Keratinocyte (primary cell): ENCODE data around the gene PARM1. TPM values are rescaled to one million over a fixed set of nuclear protein-coding genes. Genes with fewer than 3 reads are reported as not detected.

Experiments
- DNase-seq: peaks from one replicate; pipeline ENCODE4 v3.0.0-alpha.2; 2011; ENCODE audit warnings: low read depth, missing footprints, low spot score
- FAIRE-seq: peaks from 2 replicates; lab custom pipeline; 2011; peaks lifted over from hg19 to GRCh38; lab: Jason Lieb, UNC
- H2AFZ ChIP-seq: 2 replicates; pipeline ENCODE4 v1.6.0; 2012; ENCODE audit warnings: low read length, control low read depth, inconsistent platforms; ENCODE audit not compliant: control insufficient read depth
- H3K27ac ChIP-seq: 2 replicates; pipeline ENCODE4 v1.5.1; 2011; ENCODE audit warnings: low read length; ENCODE audit not compliant: control insufficient read depth, insufficient read depth
- H3K27me3 ChIP-seq: 3 replicates; pipeline ENCODE4 v1.6.0; 2011; ENCODE audit warnings: low read length; ENCODE audit not compliant: control insufficient read depth, insufficient read depth; ENCODE audit errors: extremely low read depth
- H3K36me3 ChIP-seq, 2 experiments: 2 replicates in 1 of 2; 3 replicates in 1 of 2; pipeline ENCODE4 v1.5.1; 2011; ENCODE audit warnings: low read length in 2 of 2, mild to moderate bottlenecking in 1 of 2; ENCODE audit not compliant: control insufficient read depth in 2 of 2, insufficient read depth in 2 of 2; ENCODE audit errors: extremely low read depth in 1 of 2
- H3K4me1 ChIP-seq: 3 replicates; pipeline ENCODE4 v1.5.1; 2011; ENCODE audit warnings: low read length; ENCODE audit not compliant: control insufficient read depth, insufficient read depth; ENCODE audit errors: extremely low read depth
- H3K4me2 ChIP-seq: 3 replicates; pipeline ENCODE4 v1.6.0; 2011; ENCODE audit warnings: low read depth, low read length; ENCODE audit not compliant: control insufficient read depth, insufficient read depth; ENCODE audit errors: extremely low read depth
- H3K4me3 ChIP-seq, 3 experiments: fragments of 200-600 bp in 1 of 3; sonication (generic) in 1 of 3; 2 replicates in 2 of 3; 3 replicates in 1 of 3; pipeline ENCODE4 v1.5.1; 2011 to 2016; ENCODE audit warnings: low read length in 3 of 3, mild to moderate bottlenecking in 3 of 3, control low read depth in 2 of 3, inconsistent platforms in 1 of 3, low read depth in 1 of 3, mixed read lengths in 1 of 3, mixed run types in 1 of 3, moderate library complexity in 1 of 3; ENCODE audit not compliant: control insufficient read depth in 2 of 3, insufficient read depth in 2 of 3; ENCODE audit errors: extremely low read depth in 1 of 3
- H3K79me2 ChIP-seq: 2 replicates; pipeline ENCODE4 v1.6.0; 2012; ENCODE audit warnings: low read length; ENCODE audit not compliant: control insufficient read depth, insufficient read depth
- H3K9ac ChIP-seq: 3 replicates; pipeline ENCODE4 v1.6.0; 2011; ENCODE audit warnings: low read length; ENCODE audit not compliant: control insufficient read depth, insufficient read depth; ENCODE audit errors: extremely low read depth
- H3K9me1 ChIP-seq: 3 replicates; pipeline ENCODE4 v1.6.0; 2011; ENCODE audit warnings: low read length; ENCODE audit not compliant: control insufficient read depth, insufficient read depth; ENCODE audit errors: extremely low read depth
- H3K9me3 ChIP-seq: 2 replicates; pipeline ENCODE4 v1.5.1; 2012; ENCODE audit warnings: low read depth, low read length; ENCODE audit not compliant: control insufficient read depth
- H4K20me1 ChIP-seq: 3 replicates; pipeline ENCODE4 v1.6.0; 2011; ENCODE audit warnings: low read length; ENCODE audit not compliant: control insufficient read depth, insufficient read depth; ENCODE audit errors: extremely low read depth
- CTCF ChIP-seq, 3 experiments: IDR thresholded peaks in 1 of 3; conservative IDR thresholded peaks in 1 of 3; optimal IDR thresholded peaks in 1 of 3; 2 replicates in 2 of 3; 3 replicates in 1 of 3; pipeline versions ENCODE3 to v1.5.1; 2011; ENCODE audit warnings: low read length in 3 of 3, mild to moderate bottlenecking in 3 of 3, moderate library complexity in 2 of 3, control low read depth in 1 of 3, inconsistent platforms in 1 of 3; ENCODE audit not compliant: insufficient read depth in 2 of 3; ENCODE audit errors: extremely low read depth in 1 of 3
- EZH2 ChIP-seq: IDR thresholded peaks from one replicate; pipeline ENCODE4 v1.6.1; 2012; ENCODE audit warnings: inconsistent platforms, mild to moderate bottlenecking, low read length, moderate library complexity
- dilution Hi-C: fragments of 300-500 bp; cut with MboI; formaldehyde crosslinking; loops from one replicate; pipeline ENCODE4 v1.7.0; 2020; ENCODE audit warnings: low sequenced_read_pairs; ENCODE audit not compliant: extremely low pct_ligation_motif_present
- polyA plus RNA-seq, 5 experiments: library from polyadenylated mRNA; depleted of rRNA in 3 of 5; stranded (reverse) in 3 of 5; stranded (forward) in 1 of 5; unstranded in 1 of 5; fragments of >200 nt; gene quantifications; 1 replicate in 1 of 5; 2 replicates in 3 of 5; 3 replicates in 1 of 5; pipeline versions ENCODE4 v1.2.1 to v1.2.3, GENCODE V29; 2011 to 2012; ENCODE audit warnings: missing spikeins in 2 of 5, low read depth in 1 of 5, low replicate concordance in 1 of 5

PARM1 gene
- polyA plus RNA-seq, 1 donor (not counting 4 experiments of a cell fraction or from before 2014, with no cell fraction given), result 0.05 TPM

GRCh38 chr4:74891037-74891436, 41.9 kb upstream of the PARM1 start:
- no peak overlapping the region for H3K4me2 ChIP-seq
- H3K9ac ChIP-seq, result no peak overlapping the region
- no peak overlapping the region for H2AFZ ChIP-seq
- no peaks in the 10 kb centered on the region for H3K79me2 ChIP-seq
- no peak for DNase-seq
- no peak for FAIRE-seq
- no peaks in the 10 kb centered on the region for H3K9me3 ChIP-seq
- H3K36me3 ChIP-seq, result no peaks in the 10 kb centered on the region
- no peak overlapping the region for H3K4me3 ChIP-seq
- dilution Hi-C loops, result no loop called here
- H3K27me3 ChIP-seq, result no peaks in the 10 kb centered on the region
- H3K4me1 ChIP-seq, result peaks cover 5% of the 10 kb centered on the region
- H3K9me1 ChIP-seq, result no peaks in the 10 kb centered on the region
- no peaks in the 10 kb centered on the region for H4K20me1 ChIP-seq
- no peak for TF ChIP-seq CTCF (optimal IDR thresholded peaks at IDR 0.05 in 1 of 3, IDR thresholded peaks at IDR 0.05 in 1 of 3, conservative IDR thresholded peaks at IDR 0.05 in 1 of 3; ENCODE audit: extremely low read depth in 1 of 3, insufficient read depth in 2 of 3, low read length in 3 of 3)
- TF ChIP-seq EZH2, result no peak
- H3K27ac ChIP-seq, result no peak overlapping the region

GRCh38 chr4:74893171-74893570, 39.7 kb upstream of the PARM1 start:
- dilution Hi-C loops, result no loop called here
- Histone ChIP-seq H3K27me3 (no peaks in the 10 kb centered on the region), H3K4me1 (no peaks in the 10 kb centered on the region), H3K79me2 (no peaks in the 10 kb centered on the region), H3K27ac (no peak overlapping the region), H3K9me1 (no peaks in the 10 kb centered on the region), H3K9ac (no peak overlapping the region), H4K20me1 (no peaks in the 10 kb centered on the region), H2AFZ (no peak overlapping the region), H3K4me3 (no peak overlapping the region), H3K36me3 (no peaks in the 10 kb centered on the region), H3K9me3 (no peaks in the 10 kb centered on the region), H3K4me2 (no peak overlapping the region)
- TF ChIP-seq CTCF (optimal IDR thresholded peaks at IDR 0.05 in 1 of 3, IDR thresholded peaks at IDR 0.05 in 1 of 3, conservative IDR thresholded peaks at IDR 0.05 in 1 of 3; ENCODE audit: extremely low read depth in 1 of 3, insufficient read depth in 2 of 3, low read length in 3 of 3), result no peak
- no peak for TF ChIP-seq EZH2
- FAIRE-seq, result no peak
- no peak for DNase-seq
